CD4-positive, alpha-beta T cell treated with Interleukin-12 subunit alpha and Interleukin-12 subunit beta, for 1 hour (primary cell): Measurements from ENCODE around the gene CUX1.
A peak's percentile ranks its signal among the peaks of the same experiment; 100 is the strongest.
"Not testable (repeated sequence)": the region's sequence is repeated elsewhere in the genome, so short reads cannot be mapped to it uniquely, and the experiment has no call there.

Experiments
- DNase-seq: peaks from one replicate; pipeline ENCODE4 v3.0.0-alpha.2; 2020

CUX1 gene, protein sequence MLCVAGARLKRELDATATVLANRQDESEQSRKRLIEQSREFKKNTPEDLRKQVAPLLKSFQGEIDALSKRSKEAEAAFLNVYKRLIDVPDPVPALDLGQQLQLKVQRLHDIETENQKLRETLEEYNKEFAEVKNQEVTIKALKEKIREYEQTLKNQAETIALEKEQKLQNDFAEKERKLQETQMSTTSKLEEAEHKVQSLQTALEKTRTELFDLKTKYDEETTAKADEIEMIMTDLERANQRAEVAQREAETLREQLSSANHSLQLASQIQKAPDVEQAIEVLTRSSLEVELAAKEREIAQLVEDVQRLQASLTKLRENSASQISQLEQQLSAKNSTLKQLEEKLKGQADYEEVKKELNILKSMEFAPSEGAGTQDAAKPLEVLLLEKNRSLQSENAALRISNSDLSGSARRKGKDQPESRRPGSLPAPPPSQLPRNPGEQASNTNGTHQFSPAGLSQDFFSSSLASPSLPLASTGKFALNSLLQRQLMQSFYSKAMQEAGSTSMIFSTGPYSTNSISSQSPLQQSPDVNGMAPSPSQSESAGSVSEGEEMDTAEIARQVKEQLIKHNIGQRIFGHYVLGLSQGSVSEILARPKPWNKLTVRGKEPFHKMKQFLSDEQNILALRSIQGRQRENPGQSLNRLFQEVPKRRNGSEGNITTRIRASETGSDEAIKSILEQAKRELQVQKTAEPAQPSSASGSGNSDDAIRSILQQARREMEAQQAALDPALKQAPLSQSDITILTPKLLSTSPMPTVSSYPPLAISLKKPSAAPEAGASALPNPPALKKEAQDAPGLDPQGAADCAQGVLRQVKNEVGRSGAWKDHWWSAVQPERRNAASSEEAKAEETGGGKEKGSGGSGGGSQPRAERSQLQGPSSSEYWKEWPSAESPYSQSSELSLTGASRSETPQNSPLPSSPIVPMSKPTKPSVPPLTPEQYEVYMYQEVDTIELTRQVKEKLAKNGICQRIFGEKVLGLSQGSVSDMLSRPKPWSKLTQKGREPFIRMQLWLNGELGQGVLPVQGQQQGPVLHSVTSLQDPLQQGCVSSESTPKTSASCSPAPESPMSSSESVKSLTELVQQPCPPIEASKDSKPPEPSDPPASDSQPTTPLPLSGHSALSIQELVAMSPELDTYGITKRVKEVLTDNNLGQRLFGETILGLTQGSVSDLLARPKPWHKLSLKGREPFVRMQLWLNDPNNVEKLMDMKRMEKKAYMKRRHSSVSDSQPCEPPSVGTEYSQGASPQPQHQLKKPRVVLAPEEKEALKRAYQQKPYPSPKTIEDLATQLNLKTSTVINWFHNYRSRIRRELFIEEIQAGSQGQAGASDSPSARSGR (N-terminal part only)

DNA sequence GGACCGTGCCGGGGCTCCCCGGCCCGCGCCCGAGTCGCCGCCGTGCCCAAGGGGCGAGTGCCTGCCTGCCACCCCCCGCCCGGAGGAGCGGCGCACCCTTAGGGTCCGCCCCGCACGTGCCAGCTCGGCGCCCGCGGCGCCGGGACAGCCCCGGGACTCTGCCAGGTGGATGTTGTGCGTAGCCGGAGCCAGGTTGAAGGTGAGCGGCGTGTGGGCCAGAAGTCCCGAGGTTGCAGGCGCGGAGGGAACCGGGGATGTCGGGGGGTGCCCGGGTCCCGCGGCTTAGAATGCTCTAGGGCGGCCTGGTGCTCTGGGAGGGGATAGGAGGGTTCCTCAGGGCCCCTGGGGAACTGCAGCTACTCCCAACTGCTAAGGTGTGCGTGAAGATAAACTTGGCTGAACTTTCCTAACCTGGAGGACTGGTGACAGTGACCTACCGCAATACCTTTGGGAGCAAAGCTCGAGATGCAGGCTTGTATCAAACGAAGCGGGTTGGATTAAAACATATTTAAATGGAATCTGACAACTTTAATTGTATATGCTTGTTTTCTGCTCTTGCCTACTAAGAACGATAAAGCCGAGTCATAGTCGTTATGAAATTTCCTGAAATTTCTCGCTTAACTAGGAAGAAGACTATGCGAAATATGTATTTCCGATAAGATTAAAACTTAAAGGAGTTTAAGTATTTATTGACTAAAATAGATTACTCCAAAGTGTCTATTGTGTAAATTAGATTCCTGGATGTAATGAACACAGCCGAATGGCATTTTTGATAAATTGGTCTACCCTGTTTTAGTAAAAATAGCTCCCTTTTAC, at the start of gene CUX1:
Gene CUX1, plus strand, starts transcription at position 156 of the 816 bp plus-strand sequence. Its CDS starts 14 bp downstream, at position 170.
- DNase-seq = peak; percentile 20

DNA sequence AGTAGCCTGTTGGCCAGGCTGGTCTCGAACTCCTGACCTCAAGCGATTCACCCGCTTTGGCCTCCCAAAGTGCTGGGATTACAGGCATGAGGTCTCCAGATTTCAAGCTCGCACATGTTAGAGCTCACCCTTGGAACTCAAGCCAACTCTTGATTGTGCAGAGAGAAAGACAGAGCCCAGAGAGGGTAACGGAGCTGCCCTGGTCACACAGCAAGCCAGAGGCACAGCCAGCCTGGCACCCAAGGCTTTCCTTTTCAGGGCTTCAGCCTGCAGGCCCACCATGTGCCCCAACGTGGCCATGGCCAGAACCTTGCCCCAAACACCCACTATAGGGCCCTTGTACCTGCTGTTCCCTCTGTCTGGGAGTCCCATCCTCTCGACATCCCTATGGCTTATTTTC, 49.1 kb upstream of the CUX1 start:
- DNase-seq = no peak

DNA sequence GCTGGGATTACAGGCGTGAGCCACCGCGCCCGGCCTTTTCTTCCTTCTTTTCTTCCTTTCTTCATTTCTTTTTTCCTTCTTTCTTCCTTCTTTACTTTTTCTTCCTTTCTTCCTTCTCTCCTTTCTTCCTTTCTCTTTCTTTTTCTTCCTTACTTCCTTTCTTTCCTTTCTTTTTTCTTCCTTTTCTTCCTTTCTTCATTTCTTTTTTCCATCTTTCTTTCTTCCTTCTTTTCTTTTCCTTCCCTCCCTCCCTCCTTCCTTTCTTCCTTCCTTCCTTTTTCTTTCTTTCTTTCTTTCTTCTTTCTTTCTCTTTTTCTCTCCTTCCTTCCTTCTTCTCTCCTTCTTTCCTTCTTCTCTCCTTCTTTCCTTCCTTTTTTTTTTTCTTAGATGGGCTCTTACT, 47.0 kb upstream of the CUX1 start:
- DNase-seq = no peak

DNA sequence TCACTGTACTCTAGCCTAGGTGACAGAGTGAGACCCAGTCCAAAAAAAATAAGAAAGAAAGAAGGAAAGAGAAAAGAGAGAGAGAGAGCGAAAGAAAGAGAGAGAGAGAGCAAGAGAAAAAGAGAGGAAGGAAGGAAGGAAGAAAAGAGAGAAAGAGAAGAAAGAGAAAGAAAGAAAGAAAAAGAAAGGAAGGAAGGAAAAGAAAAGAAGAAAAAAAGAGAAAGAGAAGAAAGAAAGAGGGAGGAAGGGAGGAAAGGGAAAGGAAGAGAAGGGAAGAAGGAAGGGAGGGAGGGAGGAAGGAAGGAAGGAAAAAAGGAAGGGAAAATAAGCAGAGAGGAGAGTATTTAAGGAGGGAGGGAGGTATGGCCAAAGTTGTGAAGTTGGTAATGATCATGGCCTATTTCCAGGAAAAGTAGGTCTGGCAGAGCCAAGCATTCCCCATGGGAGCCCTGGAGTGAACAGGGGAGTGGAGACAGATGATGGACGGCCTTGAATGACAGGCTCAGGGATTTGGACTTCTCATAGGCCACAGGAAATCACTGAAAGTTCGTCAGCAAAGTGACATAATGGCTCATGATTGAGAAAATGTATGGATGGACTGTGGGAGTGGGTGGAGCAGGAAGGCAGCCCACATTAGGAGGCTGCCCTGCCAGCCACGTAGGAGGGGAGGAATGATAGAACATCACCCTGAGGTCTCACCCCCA, 44.8 kb upstream of the CUX1 start:
- no peak for DNase-seq

DNA sequence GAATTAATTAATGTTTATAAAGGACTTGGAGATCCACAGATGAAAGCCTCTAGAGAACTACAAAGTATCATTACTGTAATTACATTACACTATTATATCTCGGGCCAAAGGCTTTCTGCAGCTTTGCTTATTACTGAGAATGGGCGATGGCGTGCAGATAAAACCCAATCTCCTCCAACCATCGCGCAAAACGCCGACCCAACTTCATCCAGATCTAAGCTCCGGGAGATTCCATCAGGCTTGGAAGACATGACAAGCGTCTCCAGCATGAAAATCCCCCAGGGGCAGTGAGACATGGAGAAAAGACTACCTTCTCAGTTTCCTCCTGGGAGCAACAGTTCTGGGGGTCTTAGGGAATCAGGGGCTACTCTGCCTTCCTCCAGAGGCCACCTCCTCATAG, 42.2 kb upstream of the CUX1 start:
- DNase-seq = no peak

DNA sequence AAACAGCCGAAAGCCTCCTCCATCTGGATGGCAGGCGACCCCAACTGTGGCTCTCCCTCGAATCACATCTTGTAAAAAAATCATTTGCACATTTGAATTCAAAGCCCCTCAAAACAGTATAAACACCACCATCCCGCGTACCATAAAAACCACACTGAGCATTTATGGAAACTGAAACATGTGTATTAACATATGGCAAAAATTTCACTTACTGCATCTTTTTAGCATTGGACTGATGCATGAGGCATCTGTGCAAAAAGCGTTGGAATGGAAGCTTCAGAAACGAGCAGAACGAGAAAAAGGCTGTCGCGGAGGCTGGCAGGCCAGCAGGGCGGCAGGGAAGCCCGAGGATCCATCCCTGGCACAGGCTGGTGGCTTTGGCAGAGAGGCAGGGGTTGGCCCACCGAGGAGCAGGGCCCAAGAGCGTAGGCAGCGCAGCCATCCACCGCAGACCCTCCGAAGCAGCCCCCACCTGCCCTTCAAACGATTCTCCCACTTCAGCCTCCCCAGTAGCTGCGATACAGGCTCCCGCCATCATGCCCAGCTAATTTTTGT, 39.3 kb upstream of the CUX1 start:
- no peak for DNase-seq

DNA sequence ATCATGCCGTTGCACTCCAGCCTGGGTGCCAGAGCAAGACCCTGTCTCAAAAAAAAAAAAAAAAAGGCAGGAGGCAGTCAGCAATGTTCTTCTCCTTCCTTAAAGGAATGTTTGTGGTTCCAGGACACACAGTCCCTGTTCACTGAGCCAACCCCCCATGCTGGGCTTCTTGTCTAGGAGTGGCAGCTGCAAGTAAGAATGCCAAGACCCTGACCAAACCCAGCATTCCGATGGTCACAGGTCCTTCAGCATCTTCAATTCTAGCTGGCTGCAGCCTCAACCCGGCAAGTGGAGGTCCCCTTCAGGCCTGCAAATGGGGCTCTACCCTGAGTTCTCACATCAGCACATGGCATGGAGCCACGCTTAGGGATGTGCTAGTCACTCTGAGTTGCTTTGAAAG, 38.2 kb upstream of the CUX1 start:
- DNase-seq = no peak

DNA sequence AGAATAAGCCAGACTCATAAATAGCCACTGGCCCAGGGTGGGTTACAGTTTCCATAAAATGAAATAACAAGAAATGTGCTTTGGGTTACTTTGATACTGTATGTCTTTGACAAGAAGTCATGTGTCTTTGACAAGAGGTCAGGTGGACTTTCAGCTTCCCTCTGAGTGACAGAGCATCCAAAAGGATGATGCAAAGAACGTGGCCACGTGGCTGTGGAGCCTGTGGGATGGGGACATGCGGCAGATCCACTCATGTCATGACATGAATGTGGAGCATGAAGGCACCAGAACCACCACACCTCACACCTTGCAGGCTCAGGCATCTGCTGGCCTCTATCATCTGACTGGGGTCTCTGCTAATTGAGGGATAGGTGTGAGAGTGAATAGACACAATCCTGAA, 37.1 kb upstream of the CUX1 start:
- DNase-seq = no peak

DNA sequence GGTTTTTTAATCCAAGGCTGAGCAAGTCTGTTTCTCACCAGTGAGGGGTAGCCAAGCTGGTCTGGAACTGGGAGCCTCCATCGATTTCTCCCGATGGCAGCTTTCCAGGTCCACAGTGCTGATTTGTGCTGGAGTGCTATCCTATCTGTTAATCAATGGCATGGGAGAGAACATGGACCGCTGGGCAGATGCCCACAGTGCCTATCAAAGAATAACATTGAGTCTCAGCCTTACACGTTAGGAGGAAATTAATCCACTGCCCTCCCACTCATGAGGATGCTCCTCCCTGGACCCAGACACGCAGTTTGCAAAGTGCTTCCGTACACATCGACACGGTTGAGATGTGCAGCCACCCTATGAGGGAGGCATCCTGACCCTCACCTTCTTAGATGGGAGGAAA, 36.0 kb upstream of the CUX1 start:
- no peak for DNase-seq

DNA sequence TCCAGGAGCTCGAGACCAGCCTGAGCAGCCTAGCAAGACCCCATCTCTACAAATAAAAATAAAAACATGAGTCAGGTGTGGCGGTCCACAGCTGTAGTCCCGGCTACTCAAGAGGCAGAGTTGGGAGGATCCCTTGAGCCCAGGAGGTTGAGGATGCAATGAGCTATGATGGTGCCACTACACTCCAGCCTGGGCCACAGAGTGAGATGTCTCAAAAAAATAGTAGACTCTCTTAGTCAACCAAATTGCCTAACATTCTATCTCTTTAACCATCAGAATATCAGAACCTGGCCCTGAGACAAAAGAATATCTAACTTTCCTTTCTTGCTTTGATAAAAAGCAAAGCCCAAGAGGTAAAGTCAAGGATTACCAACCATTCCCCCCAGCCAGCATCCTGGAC, 35.0 kb upstream of the CUX1 start:
- no peak for DNase-seq

DNA sequence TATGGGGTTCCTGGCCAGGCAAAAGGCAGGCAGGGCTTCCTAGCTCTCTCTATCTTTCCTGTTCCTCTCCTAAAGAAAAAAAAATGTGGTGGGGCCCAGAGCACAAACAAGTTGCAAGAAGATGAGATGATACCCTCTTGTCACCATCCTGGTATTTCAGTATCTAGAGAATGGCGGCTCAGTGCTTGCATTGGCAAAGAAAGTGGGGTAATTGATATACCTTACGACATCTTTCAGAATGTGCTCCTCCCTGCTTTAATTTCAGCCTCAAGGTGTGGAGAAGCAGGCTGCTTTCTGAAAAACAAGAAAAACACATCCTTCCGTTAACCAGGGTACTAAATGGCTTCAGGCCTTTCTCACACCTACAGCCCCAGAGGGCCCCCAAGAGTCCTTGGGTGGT, 34.5 kb upstream of the CUX1 start:
- DNase-seq = no peak

DNA sequence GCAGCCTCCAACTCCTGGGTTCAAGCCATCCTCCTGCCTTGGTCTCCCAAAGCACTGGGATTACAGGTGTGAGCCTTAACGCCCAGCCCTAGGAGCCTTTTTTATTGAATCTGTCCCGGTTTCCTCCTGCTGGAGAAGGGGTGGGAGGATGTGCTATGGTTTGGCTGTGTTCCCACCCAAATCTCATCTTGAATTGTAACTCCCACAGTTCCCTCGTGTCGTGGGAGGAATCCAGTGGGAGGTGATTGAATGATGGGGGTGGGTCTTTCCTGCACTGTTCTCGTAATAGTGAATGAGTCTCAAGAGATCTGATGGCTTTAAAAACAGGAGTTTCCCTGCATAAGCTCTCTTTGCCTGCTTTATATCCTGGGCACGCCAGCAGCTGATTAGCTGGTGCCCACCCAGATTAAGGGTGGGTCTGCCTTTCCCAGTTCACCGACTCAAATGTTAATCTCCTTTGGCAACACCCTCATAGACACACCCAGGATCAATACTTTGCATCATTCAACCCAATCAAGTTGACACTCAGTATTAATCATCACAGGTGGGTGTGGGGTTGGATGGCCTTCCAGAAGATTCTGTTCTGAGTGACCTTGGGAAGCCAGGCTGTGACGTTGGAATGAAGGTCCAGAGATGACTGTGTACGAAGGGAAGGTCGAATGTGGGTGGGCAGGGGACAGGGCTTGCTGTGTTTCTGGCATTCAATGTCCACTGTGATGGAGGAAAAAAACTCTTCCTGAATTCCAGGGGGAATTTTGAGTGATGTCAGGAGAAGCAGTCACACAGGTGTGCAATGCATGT, 33.8 kb upstream of the CUX1 start:
- no peak for DNase-seq

DNA sequence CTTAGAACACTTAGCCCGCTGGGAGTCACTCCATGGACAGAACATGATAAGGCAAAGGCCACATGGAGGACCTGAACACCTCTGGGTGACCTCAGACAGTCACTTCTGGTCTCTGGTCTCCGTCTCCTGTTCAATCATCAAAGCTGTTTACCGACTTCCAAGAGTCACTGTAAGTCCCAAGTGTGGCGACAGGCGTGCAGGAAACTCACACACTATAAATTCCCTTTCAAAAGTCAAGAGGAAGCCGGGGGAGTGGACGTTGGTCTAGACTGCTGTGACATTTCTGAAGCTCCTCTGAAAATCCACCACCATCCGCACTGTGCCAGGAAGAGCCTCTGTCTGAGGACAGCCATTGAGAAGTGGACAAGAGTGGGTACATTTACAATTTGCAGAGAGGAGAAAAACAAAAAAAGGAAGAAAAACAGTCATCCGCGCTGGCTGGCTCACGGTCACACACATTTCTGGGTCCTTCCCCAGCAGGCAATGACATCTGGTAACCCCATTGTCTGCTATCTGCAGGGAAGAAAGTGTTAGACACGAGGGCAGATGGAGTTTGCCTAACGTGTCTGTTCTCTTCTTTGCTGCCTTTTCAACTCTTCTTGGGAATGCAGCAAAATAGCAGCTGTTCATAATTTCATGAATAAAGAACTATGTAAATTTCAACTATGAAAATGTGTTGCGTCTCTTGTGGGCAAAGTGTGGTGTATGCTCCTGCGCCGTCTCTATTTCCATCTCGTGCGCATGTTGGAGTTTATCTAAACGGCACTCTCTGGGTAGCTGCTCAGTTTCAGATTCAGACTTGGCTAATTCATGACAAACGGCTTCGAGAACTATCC, 32.9 kb upstream of the CUX1 start:
- DNase-seq = no peak

DNA sequence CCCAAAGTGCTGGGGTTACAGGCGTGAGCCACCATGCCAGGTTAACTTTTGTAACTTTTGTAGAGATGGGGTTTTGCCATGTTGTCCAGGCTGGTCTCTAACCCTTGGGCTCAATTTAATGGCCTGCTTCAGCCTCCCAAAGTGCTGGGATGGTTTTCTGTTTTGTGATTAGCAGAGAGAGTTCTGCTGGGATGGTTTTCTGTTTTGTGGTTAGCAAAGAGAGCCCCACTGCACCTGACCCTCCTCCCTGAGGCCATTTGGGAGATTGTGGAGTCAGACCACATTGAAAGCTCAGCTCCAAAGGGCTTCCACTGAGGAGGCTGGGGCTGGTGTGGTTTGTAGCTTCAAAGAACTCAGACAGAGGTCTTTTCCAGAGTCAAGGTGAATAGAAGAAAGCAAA, 29.6 kb upstream of the CUX1 start:
- no peak for DNase-seq

DNA sequence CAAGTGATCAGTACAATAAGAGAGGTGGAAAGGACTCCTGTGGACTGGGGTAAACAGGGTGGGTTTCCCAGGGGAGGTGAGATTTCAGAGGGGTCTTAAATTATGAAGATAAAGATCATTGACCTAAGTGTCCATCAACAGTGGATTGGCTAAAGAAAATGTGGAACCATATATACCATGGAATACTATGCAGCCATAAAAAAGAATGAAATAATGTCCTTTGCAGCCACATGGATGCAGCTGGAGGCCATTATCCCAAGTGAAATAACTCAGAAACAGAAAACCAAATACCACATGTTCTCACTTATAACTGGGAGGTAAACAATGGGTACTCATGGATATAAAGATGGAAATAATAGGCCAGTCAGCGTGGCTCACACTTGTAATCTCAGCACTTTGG, 28.9 kb upstream of the CUX1 start:
- no peak for DNase-seq

DNA sequence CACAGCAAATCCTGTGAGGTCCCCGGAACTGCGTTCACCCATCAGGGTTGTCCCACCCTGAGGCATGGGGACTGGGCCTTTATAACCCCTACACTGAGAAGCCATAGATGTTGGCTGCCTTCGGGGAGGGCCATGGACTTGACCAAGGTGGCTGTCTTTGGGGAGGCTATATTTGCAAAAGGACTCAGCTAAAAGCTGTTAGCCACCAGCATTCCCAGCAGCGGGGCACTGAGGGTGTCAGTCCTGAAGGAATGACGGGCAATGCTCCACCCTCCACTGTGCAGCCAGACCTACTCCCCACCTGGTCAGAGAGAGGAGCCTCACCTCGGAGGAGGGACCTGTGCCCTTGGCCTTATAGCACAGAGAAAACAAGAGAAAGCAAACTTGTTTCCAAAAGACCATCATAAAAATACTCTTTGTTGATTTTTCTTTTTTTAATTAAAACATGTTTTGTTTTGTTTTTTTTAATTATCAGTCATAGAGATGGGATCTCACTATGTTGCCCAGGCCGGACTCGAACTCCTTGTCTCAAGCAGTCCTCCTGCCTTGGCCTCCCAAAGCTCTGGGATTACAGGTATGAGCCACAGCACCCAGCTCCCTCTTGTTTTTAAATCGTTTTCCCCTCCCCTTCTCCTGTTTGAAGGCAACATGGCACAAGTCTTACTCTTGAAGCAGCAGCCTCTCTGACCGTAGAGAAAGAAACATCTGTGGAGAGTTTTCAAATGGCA, 26.7 kb upstream of the CUX1 start:
- DNase-seq = no peak

DNA sequence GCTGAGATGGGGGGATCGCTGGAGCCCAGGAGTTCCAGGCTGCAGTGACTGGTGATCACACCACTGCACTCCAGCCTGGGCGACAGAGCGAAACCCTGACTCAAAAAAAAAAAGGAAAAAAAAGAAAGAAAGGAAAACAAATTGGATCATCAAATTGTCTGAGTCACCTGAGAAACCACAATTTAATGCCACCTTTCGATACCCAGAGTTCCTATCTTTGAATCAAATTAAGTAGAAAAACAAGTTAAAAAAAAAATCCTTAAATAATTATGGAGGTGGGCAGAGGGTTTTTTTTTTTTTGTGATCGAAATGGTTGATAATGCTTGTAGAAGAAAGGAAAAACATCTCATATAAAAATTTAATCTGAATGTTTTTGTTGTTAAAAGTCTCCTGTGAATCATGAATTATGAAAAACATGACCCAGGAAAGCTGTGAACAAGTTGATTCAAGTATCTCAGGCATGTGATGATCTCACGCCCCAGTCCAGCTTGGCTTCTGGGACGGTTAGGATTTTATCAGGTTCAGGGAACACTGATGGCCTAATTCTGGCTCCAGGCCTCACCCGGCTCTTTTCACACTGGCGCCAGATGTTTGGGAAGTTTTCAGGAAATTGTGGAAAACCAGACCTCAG, 25.3 kb upstream of the CUX1 start:
- DNase-seq = no peak

DNA sequence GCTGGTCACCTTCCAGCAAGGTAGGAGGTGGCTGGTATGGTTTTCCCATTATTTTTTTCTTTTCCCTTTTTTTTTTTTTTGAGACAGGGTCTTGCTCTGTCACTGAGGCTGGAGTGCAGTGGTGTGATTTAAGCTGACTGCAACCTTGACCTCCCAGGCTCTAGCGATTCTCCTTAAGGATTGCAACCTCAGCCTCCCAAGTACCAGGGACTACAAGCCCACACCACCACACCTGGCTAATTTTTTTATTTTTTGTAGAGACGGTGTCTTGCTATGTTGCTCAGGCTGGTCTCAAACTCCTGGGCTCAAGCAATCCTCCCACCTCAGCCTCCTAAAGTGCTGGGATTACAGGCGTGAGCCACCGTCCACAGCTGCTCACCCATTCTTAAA, 24.7 kb upstream of the CUX1 start:
- DNase-seq = not testable (repeated sequence)
